Stomach smooth muscle (tissue), 2 donors: Measurements from ENCODE around the gene ATP9B.

Source experiments
- H3K27ac ChIP-seq: one replicate; pipeline ENCODE4 v1.7.0; 2013; ENCODE audit warnings: mild to moderate bottlenecking, low read length, inconsistent platforms
- H3K27me3 ChIP-seq, 2 donors: one replicate each; pipeline ENCODE4 v1.7.0; 2013; ENCODE audit warnings: low read length in 2 of 2; ENCODE audit not compliant: insufficient read depth in 2 of 2, control insufficient read depth in 1 of 2
- H3K36me3 ChIP-seq, 2 donors: one replicate each; pipeline ENCODE4 v1.7.0; 2013; ENCODE audit warnings: low read length in 2 of 2; ENCODE audit not compliant: control insufficient read depth in 2 of 2, insufficient read depth in 2 of 2
- H3K4me1 ChIP-seq: one replicate; pipeline ENCODE4 v1.7.0; 2013; ENCODE audit warnings: low read length; ENCODE audit not compliant: control insufficient read depth, insufficient read depth
- H3K4me3 ChIP-seq, 2 donors: one replicate each; pipeline ENCODE4 v1.7.0; 2013; ENCODE audit warnings: low read length in 2 of 2
- H3K9ac ChIP-seq, 2 donors: one replicate each; pipeline ENCODE4 v1.7.0; 2013; ENCODE audit warnings: low read length in 2 of 2, mild to moderate bottlenecking in 1 of 2
- H3K9me3 ChIP-seq, 2 donors: one replicate each; pipeline ENCODE4 v1.7.0; 2013; ENCODE audit warnings: low read length in 2 of 2; ENCODE audit not compliant: control insufficient read depth in 2 of 2
- donor health status: healthy.
- donor health status: Pancreatic carcinoma.

ATP9B gene

GRCh38 chr18:79355433-79356335 is 286.5 kb downstream of the ATP9B start:
- Histone ChIP-seq H3K27me3 (no peaks in the 10 kb centered on the region), H3K9ac (no peak overlapping the region), H3K27ac (no peak overlapping the region), H3K4me3 (no peak overlapping the region), H3K36me3 (peaks cover 15 to 29% of the 10 kb centered on the region in 2 donors), H3K4me1 (no peaks in the 10 kb centered on the region), H3K9me3 (no peaks in the 10 kb centered on the region)

- H3K9me3 ChIP-seq = no peaks in the 10 kb centered on the region
- peaks cover 21 to 32% of the 10 kb centered on the region in 2 donors for H3K36me3 ChIP-seq
- H3K27me3 ChIP-seq = no peaks in the 10 kb centered on the region
- no peaks in the 10 kb centered on the region for H3K4me1 ChIP-seq
- H3K9ac ChIP-seq = no peak overlapping the region
- H3K4me3 ChIP-seq = no peak overlapping the region
- H3K27ac ChIP-seq = no peak overlapping the region
These were observed 287.2 kb downstream of the ATP9B start for GRCh38 chr18:79356435-79356834.

GRCh38 chr18:79360933-79361332 is 291.7 kb downstream of the ATP9B start:
- Histone ChIP-seq H3K36me3 (peaks cover 28 to 34% of the 10 kb centered on the region in 2 donors), H3K27ac (no peak overlapping the region), H3K27me3 (no peaks in the 10 kb centered on the region)

GRCh38 chr18:79361766-79362522 is 292.8 kb downstream of the ATP9B start:
- H3K36me3 ChIP-seq = peaks cover 31 to 32% of the 10 kb centered on the region in 2 donors
- no peak overlapping the region for H3K4me3 ChIP-seq
- no peak overlapping the region for H3K9ac ChIP-seq
- no peaks in the 10 kb centered on the region for H3K27me3 ChIP-seq
- H3K27ac ChIP-seq = no peak overlapping the region
- H3K4me1 ChIP-seq = no peaks in the 10 kb centered on the region
- H3K9me3 ChIP-seq = no peaks in the 10 kb centered on the region

More at GRCh38 chr18:79360933-79361332, 291.7 kb downstream of the ATP9B start:
- Histone ChIP-seq H3K4me3 (no peak overlapping the region), H3K9me3 (no peaks in the 10 kb centered on the region), H3K9ac (no peak overlapping the region), H3K4me1 (no peaks in the 10 kb centered on the region)

- H3K9ac ChIP-seq = no peak overlapping the region
- H3K9me3 ChIP-seq = no peaks in the 10 kb centered on the region
- no peak overlapping the region for H3K27ac ChIP-seq
- peaks cover 17 to 27% of the 10 kb centered on the region in 2 donors for H3K36me3 ChIP-seq
- no peak overlapping the region for H3K4me3 ChIP-seq
- H3K4me1 ChIP-seq = no peaks in the 10 kb centered on the region
- no peaks in the 10 kb centered on the region for H3K27me3 ChIP-seq
These were observed 296.5 kb downstream of the ATP9B start for GRCh38 chr18:79365701-79366100.

GRCh38 chr18:79366177-79367094 is 297.2 kb downstream of the ATP9B start:
- no peaks in the 10 kb centered on the region for H3K9me3 ChIP-seq
- H3K9ac ChIP-seq = no peak overlapping the region
- no peak overlapping the region for H3K27ac ChIP-seq
- peaks cover 13 to 23% of the 10 kb centered on the region in 2 donors for H3K36me3 ChIP-seq
- no peaks in the 10 kb centered on the region for H3K4me1 ChIP-seq
- no peaks in the 10 kb centered on the region for H3K27me3 ChIP-seq
- no peak overlapping the region for H3K4me3 ChIP-seq

- Histone ChIP-seq H3K36me3 (peaks cover 6 to 21% of the 10 kb centered on the region in 2 donors), H3K27ac (no peak overlapping the region), H3K9me3 (no peaks in the 10 kb centered on the region), H3K27me3 (no peaks in the 10 kb centered on the region), H3K4me1 (no peaks in the 10 kb centered on the region), H3K4me3 (no peak overlapping the region), H3K9ac (no peak overlapping the region)
These were observed 298.3 kb downstream of the ATP9B start for GRCh38 chr18:79367480-79367879.

GRCh38 chr18:79367989-79368388 is 298.8 kb downstream of the ATP9B start:
- H3K4me3 ChIP-seq = no peak overlapping the region
- no peaks in the 10 kb centered on the region for H3K9me3 ChIP-seq
- H3K27me3 ChIP-seq = no peaks in the 10 kb centered on the region
- no peaks in the 10 kb centered on the region for H3K4me1 ChIP-seq
- H3K36me3 ChIP-seq = peaks cover 6 to 21% of the 10 kb centered on the region in 2 donors
- no peak overlapping the region for H3K27ac ChIP-seq
- no peak overlapping the region for H3K9ac ChIP-seq

- H3K9ac ChIP-seq = no peak overlapping the region
- H3K4me1 ChIP-seq = no peaks in the 10 kb centered on the region
- H3K36me3 ChIP-seq = peaks cover 6 to 15% of the 10 kb centered on the region in 2 donors
These were observed 299.5 kb downstream of the ATP9B start for GRCh38 chr18:79368681-79369080.

GRCh38 chr18:79371561-79372121 is 302.4 kb downstream of the ATP9B start:
- Histone ChIP-seq H3K9ac (no peak overlapping the region), H3K27me3 (no peaks in the 10 kb centered on the region), H3K4me3 (no peak overlapping the region), H3K4me1 (no peaks in the 10 kb centered on the region), H3K9me3 (no peaks in the 10 kb centered on the region), H3K36me3 (peaks cover 4 to 10% of the 10 kb centered on the region in 2 donors), H3K27ac (no peak overlapping the region)

More at GRCh38 chr18:79368681-79369080, 299.5 kb downstream of the ATP9B start:
- no peaks in the 10 kb centered on the region for H3K27me3 ChIP-seq
- H3K4me3 ChIP-seq = no peak overlapping the region
- no peak overlapping the region for H3K27ac ChIP-seq
- H3K9me3 ChIP-seq = no peaks in the 10 kb centered on the region
